ENCODE results near the gene PSMA4.
"Not testable (repeated sequence)": the region's sequence is repeated elsewhere in the genome, so short reads cannot be mapped to it uniquely, and the experiment has no call there.

Gene PSMA4

GRCh38 chr15:78551902-78552301, 11.7 kb downstream of the PSMA4 start:
- DNase-seq (ENCODE audit: low spot score): no peak

- DNase-seq (ENCODE audit: low spot score): no peak
These were observed 12.4 kb downstream of the PSMA4 start for GRCh38 chr15:78552597-78552996.

- not testable (repeated sequence) for DNase-seq (ENCODE audit: low spot score)
These were observed 20.0 kb downstream of the PSMA4 start for GRCh38 chr15:78560201-78560600.

- DNase-seq (ENCODE audit: low spot score): no peak
These were observed 21.2 kb downstream of the PSMA4 start for GRCh38 chr15:78561490-78561889.

- DNase-seq (ENCODE audit: low spot score): no peak
These were observed 22.8 kb downstream of the PSMA4 start for GRCh38 chr15:78563092-78563491.

GRCh38 chr15:78564743-78565096, 24.5 kb downstream of the PSMA4 start:
- DNase-seq (ENCODE audit: low spot score): no peak

- peak; percentile 75 for DNase-seq (ENCODE audit: low spot score)
These were observed 25.1 kb downstream of the PSMA4 start, which contains the start of gene CHRNA5 for GRCh38 chr15:78565097-78565950. Gene CHRNA5 (plus strand): TSS chr15:78565520. CDS start chr15:78565720, 200 bp downstream.

- no peak for DNase-seq (ENCODE audit: low spot score)
These were observed 25.9 kb downstream of the PSMA4 start for GRCh38 chr15:78565951-78566774.

GRCh38 chr15:78567531-78567930, 27.3 kb downstream of the PSMA4 start:
- no peak for DNase-seq (ENCODE audit: low spot score)

- DNase-seq (ENCODE audit: low spot score): no peak
These were observed 30.5 kb downstream of the PSMA4 start for GRCh38 chr15:78570710-78571109.

- no peak for DNase-seq (ENCODE audit: low spot score)
These were observed 31.1 kb downstream of the PSMA4 start for GRCh38 chr15:78571382-78571781.

- DNase-seq (ENCODE audit: low spot score): no peak
These were observed 33.2 kb downstream of the PSMA4 start for GRCh38 chr15:78573416-78573815.

GRCh38 chr15:78574944-78575343, 34.7 kb downstream of the PSMA4 start:
- no peak for DNase-seq (ENCODE audit: low spot score)

- DNase-seq (ENCODE audit: low spot score): no peak
These were observed 57.3 kb downstream of the PSMA4 start for GRCh38 chr15:78597583-78597982.

GRCh38 chr15:78598348-78598747, 58.1 kb downstream of the PSMA4 start:
- DNase-seq (ENCODE audit: low spot score): no peak

- no peak for DNase-seq (ENCODE audit: low spot score)
These were observed 58.9 kb downstream of the PSMA4 start for GRCh38 chr15:78599189-78599588.

All from CD4-positive, alpha-beta T cell treated with Interleukin-2 at 100 ng/mL for 4 hours (primary cell).